NCI-H146 (cell line): ENCODE measurements around the gene CPSF7.
"Not testable (repeated sequence)": the region's sequence is repeated elsewhere in the genome, so short reads cannot be mapped to it uniquely, and the experiment has no call there.

Source experiments
- DNase-seq: peaks from one replicate; lab custom pipeline; 2025; lab: John Stamatoyannopoulos, UW

Gene CPSF7

GRCh38 chr11:61437496-61437895 lies 7.7 kb upstream of the CPSF7 start:
- no peak for DNase-seq

- DNase-seq: not testable (repeated sequence)
Observed at GRCh38 chr11:61430839-61431238, 1.1 kb upstream of the CPSF7 start.

- peak; percentile 78 for DNase-seq
Observed at GRCh38 chr11:61429346-61429690, 457 bp downstream of the CPSF7 start.

GRCh38 chr11:61425367-61426131 lies 4.2 kb downstream of the CPSF7 start:
- no peak for DNase-seq

GRCh38 chr11:61422226-61422625 lies 7.5 kb downstream of the CPSF7 start:
- no peak for DNase-seq

GRCh38 chr11:61418136-61418535 lies 11.6 kb downstream of the CPSF7 start:
- no peak for DNase-seq

GRCh38 chr11:61417670-61418069 lies 12.1 kb downstream of the CPSF7 start:
- DNase-seq: no peak

GRCh38 chr11:61416941-61417340 lies 12.8 kb downstream of the CPSF7 start:
- DNase-seq: no peak

GRCh38 chr11:61415381-61415780 lies 14.4 kb downstream of the CPSF7 start:
- DNase-seq: no peak

GRCh38 chr11:61414547-61414946 lies 15.2 kb downstream of the CPSF7 start:
- no peak for DNase-seq

- DNase-seq: no peak
Observed at GRCh38 chr11:61413496-61413895, 16.3 kb downstream of the CPSF7 start.

- DNase-seq: no peak
Observed at GRCh38 chr11:61411589-61411988, 18.2 kb downstream of the CPSF7 start.

- DNase-seq: no peak
Observed at GRCh38 chr11:61406991-61407728, 22.6 kb downstream of the CPSF7 start.

GRCh38 chr11:61406067-61406466 lies 23.7 kb downstream of the CPSF7 start:
- no peak for DNase-seq

GRCh38 chr11:61404641-61405040 lies 25.1 kb downstream of the CPSF7 start:
- no peak for DNase-seq

- DNase-seq: no peak
Observed at GRCh38 chr11:61404103-61404502, 25.7 kb downstream of the CPSF7 start.

- DNase-seq: no peak
Observed at GRCh38 chr11:61403658-61404057, 26.1 kb downstream of the CPSF7 start.

GRCh38 chr11:61401573-61401972 lies 28.2 kb downstream of the CPSF7 start:
- no peak for DNase-seq

- DNase-seq: no peak
Observed at GRCh38 chr11:61401173-61401572, 28.6 kb downstream of the CPSF7 start.

GRCh38 chr11:61392981-61393595 lies 36.7 kb downstream of the CPSF7 start:
- DNase-seq: no peak

GRCh38 chr11:61390161-61390560 lies 39.6 kb downstream of the CPSF7 start:
- no peak for DNase-seq

GRCh38 chr11:61384271-61385242 lies 45.2 kb downstream of the CPSF7 start:
- DNase-seq: peak; percentile 86
